Spleen (tissue), 7 donors: ENCODE measurements around the gene RHOF.
"Not testable (repeated sequence)": the region's sequence is repeated elsewhere in the genome, so short reads cannot be mapped to it uniquely, and the experiment has no call there.

ENCODE experiments used
- CTCF ChIP-seq, 11 experiments: fragments of 200-600 bp in 7 of 11; fragments of 450-650 bp in 4 of 11; sonication (generic) in 4 of 11; IDR thresholded peaks in 8 of 11; conservative IDR thresholded peaks in 3 of 11; 1 replicate in 7 of 11; 2 replicates in 4 of 11; pipeline versions ENCODE4 v1.4.0 to v1.8.0; 2016 to 2021; ENCODE audit warnings: antibody characterized with exemption in 11 of 11, inconsistent platforms in 4 of 11, mild to moderate bottlenecking in 1 of 11
- POLR2A ChIP-seq, 3 donors: fragments of 450-650 bp; IDR thresholded peaks; one replicate each; pipeline ENCODE4 v1.5.1; 2017; ENCODE audit warnings: antibody characterized with exemption in 3 of 3, mild to moderate bottlenecking in 1 of 3
- POLR2AphosphoS5 ChIP-seq, 3 donors: sonication (generic); formaldehyde crosslinking; IDR thresholded peaks; one replicate each; pipeline ENCODE4 v1.5.1; 2017; ENCODE audit warnings: antibody characterized with exemption in 3 of 3
- donor health status: DM: no; HTN: no; CAD: no; lungs with moderate emphysema.
- donor health status: DM: no; HTN: no; CAD: no.
- donor health status: DM: no; HTN: no; CAD: no.

GRCh38 chr12:121758536-121758935 is 35.0 kb downstream of the RHOF start:
- not testable (repeated sequence) for TF ChIP-seq CTCF (IDR thresholded peaks at IDR 0.05 in 8 of 11, conservative IDR thresholded peaks at IDR 0.05 in 3 of 11); POLR2A (IDR thresholded peaks at IDR 0.05); POLR2AphosphoS5 (IDR thresholded peaks at IDR 0.05)
